Measurements from ENCODE around the gene ZBTB6.
"Not testable (repeated sequence)": the region's sequence is repeated elsewhere in the genome, so short reads cannot be mapped to it uniquely, and the experiment has no call there.

ZBTB6 gene

DNA sequence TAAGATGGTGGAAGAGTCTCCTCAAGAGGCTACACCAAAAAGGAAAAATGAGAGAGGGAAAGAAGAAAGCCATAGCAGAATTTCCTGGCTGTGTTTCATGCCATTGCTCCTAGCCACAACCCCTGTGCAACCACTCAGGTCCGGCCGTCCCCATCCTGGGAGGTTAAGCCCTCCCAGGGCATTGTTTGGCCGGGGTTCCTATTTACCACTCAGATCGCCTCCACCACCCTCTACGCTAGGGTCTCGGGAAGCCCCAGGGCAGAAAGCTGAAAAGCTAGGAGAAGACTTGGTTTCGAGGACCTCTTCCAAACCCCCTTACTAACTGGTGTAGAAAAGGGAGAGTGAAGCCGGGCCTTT, 8.7 kb downstream of the ZBTB6 start:
- peak overlapping the region; percentile 91 for H3K4me3 ChIP-seq (ENCODE audit: control insufficient read depth, low read depth, low read length)
- TF ChIP-seq, protein P1, sequence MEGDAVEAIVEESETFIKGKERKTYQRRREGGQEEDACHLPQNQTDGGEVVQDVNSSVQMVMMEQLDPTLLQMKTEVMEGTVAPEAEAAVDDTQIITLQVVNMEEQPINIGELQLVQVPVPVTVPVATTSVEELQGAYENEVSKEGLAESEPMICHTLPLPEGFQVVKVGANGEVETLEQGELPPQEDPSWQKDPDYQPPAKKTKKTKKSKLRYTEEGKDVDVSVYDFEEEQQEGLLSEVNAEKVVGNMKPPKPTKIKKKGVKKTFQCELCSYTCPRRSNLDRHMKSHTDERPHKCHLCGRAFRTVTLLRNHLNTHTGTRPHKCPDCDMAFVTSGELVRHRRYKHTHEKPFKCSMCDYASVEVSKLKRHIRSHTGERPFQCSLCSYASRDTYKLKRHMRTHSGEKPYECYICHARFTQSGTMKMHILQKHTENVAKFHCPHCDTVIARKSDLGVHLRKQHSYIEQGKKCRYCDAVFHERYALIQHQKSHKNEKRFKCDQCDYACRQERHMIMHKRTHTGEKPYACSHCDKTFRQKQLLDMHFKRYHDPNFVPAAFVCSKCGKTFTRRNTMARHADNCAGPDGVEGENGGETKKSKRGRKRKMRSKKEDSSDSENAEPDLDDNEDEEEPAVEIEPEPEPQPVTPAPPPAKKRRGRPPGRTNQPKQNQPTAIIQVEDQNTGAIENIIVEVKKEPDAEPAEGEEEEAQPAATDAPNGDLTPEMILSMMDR (conservative IDR thresholded peaks at IDR 0.05; ENCODE audit: control insufficient read depth, insufficient read depth, low read depth, low read length): no peak
- DNase-seq (ENCODE audit: low read depth): peak; percentile 39

DNA sequence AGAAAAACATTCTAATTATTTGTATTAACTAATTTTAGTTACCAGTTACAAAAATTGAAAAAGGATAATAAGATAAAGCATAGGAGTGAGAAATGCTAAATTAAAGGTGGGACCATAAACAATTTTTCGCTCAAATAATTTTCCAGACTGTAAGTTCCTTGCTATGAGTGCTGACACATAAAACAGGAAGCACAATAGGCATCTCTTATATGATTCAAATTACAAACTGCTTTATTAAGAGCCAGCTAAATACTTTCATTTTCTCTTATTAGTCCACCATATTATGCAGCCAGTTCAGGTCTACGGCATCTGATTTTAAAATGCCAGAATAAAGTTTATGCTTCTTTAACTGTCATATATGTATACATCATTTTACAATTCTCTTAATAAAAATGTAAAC, 12.3 kb downstream of the ZBTB6 start:
- TF ChIP-seq, protein P1 (conservative IDR thresholded peaks at IDR 0.05; ENCODE audit: control insufficient read depth, insufficient read depth, low read depth, low read length): no peak
- peak; percentile 47 for DNase-seq (ENCODE audit: low read depth)
- no peak overlapping the region for H3K4me3 ChIP-seq (ENCODE audit: control insufficient read depth, low read depth, low read length)

DNA sequence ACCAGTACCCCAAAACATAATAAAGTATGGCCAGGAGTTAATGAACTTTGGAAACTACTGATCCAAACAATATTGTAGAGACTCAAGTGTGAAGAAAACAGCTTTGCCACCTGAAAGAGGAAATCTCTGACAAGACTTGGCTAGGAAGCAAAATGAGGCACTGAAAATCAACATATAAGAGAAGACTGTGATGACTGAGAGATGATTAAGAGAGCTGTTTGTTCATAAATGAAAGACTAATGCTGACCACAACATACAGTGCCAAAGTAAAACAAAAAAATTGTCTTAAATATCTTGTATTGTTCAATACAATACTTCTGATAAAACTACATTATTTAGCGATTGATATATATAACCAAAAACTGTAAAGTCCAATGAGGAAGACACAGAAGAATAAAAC, 15.2 kb downstream of the ZBTB6 start:
- peak; percentile 68 for DNase-seq (ENCODE audit: low read depth)
- TF ChIP-seq, protein P1 (conservative IDR thresholded peaks at IDR 0.05; ENCODE audit: control insufficient read depth, insufficient read depth, low read depth, low read length): no peak
- H3K4me3 ChIP-seq (ENCODE audit: control insufficient read depth, low read depth, low read length): no peak overlapping the region

DNA sequence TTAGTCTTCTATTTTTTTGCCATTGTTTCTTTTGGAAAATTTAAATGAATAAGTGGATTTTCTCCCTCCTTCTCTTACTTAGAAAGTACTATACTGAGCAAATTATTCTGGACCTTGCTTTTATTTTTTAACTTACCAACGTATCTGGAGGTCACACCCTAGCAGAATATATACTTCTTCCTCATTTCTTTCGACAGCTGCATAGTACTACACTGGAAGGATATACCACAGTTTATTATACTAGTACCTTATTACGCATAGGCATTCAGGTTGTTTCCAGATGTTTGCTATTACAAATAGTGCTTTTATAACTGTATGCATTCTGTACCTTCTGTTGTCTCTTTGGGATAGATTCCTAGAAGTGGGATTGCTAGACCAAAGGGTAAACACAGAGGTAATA, 24.6 kb downstream of the ZBTB6 start:
- no peak overlapping the region for H3K4me3 ChIP-seq (ENCODE audit: control insufficient read depth, low read depth, low read length)
- DNase-seq (ENCODE audit: low read depth): no peak
- TF ChIP-seq, protein P1 (conservative IDR thresholded peaks at IDR 0.05; ENCODE audit: control insufficient read depth, insufficient read depth, low read depth, low read length): no peak

DNA sequence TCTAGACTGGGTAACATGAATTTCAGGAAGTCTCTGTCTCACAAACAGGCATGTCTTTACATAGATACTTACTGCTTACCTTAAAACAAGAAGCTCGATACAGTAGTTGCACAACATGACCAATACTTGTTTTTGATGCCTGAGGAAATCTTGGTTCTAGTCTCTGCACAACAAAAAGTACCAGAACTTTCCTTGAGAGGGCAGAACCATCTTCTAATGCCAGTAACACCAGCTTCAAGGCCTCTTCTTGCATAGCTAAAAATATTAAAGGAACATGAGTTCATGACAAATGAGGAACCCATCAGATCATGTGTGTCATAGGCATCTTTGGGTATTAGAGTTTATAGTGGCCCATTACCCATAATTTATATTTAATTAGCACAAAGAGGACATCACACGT, 30.0 kb downstream of the ZBTB6 start:
- no peak for DNase-seq (ENCODE audit: low read depth)
- TF ChIP-seq, protein P1 (conservative IDR thresholded peaks at IDR 0.05; ENCODE audit: control insufficient read depth, insufficient read depth, low read depth, low read length): no peak
- H3K4me3 ChIP-seq (ENCODE audit: control insufficient read depth, low read depth, low read length): no peak overlapping the region

DNA sequence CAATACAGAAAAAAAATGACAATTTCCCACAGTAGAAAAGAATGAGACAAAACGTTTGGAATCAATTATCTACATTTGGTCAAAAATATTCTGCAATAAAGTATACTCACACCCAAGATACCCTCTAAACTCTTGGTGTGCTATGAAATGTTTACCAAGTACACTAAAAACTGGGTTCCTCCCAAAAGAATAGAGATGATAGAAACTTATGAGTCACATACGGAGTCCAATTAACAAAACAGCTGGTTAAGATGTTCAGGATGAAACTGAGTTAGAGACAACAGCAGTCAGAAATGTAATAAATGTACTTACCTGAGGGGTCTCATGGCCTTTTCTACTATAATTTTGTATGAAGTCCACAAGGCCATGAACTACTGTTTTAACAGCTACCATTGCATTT, 33.7 kb downstream of the ZBTB6 start:
- DNase-seq (ENCODE audit: low read depth): no peak
- TF ChIP-seq, protein P1 (conservative IDR thresholded peaks at IDR 0.05; ENCODE audit: control insufficient read depth, insufficient read depth, low read depth, low read length): no peak
- no peak overlapping the region for H3K4me3 ChIP-seq (ENCODE audit: control insufficient read depth, low read depth, low read length)

DNA sequence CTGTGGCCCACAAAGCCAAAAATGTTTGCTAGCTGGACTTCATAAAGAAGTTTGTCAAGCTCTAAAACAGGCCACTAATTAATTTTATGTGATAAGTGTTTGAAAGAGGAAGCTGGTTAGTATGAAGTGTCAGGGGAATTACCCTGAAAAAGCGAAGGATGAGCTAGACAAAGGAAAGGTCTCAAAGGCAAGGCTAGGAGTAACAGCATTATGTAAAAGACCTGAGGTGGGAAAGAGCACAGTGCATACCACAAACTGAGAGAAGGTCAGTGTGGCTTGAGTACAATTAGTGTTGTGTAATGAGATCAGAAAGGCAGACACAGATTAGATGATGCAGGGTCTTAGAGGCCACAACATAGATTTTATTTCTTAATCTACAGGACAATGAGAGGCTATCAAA, 37.6 kb downstream of the ZBTB6 start:
- DNase-seq (ENCODE audit: low read depth): no peak
- TF ChIP-seq, protein P1 (conservative IDR thresholded peaks at IDR 0.05; ENCODE audit: control insufficient read depth, insufficient read depth, low read depth, low read length): no peak

DNA sequence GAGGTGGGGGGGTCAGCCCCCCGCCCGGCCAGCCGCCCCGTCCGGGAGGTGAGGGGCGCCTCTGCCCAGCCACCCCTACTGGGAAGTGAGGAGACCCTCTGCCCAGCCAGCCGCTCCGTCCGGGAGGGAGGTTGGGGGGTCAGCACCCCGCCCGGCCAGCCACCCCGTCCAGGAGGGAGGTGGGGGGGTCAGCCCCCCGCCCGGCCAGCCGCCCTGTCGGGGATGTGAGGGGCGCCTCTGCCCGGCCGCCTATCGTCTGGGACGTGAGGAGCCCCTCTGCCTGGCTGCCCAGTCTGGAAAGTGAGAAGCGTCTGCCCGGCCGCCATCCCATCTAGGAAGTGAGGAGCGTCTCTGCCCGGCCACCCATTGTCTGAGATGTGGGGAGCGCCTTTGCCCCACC, 45.8 kb downstream of the ZBTB6 start:
- not testable (repeated sequence) for H3K4me3 ChIP-seq (ENCODE audit: control insufficient read depth, low read depth, low read length); DNase-seq (ENCODE audit: low read depth)

More for the DNA sequence above, 37.6 kb downstream of the ZBTB6 start:
- H3K4me3 ChIP-seq (ENCODE audit: control insufficient read depth, low read depth, low read length): no peak overlapping the region
